Measurements from ENCODE around the gene LENG9. TPM values are rescaled to one million over a fixed set of nuclear protein-coding genes. Genes with fewer than 3 reads are reported as not detected.

The LENG9 gene
- total and polyA plus RNA-seq, 2 experiments from 2014 or later: 0.59 to 7.9 TPM

GRCh38 chr19:54451331-54451871, 12.2 kb downstream of the LENG9 start:
- whole genome bisulfite sequencing (ENCODE audit: low lambda C conversion rate, missing lambda C conversion rate): 79% methylated on average over 8 of the region's 9 CpGs

GRCh38 chr19:54449701-54450069, 13.9 kb downstream of the LENG9 start:
- peaks cover 24% of the 10 kb centered on the region for H3K4me1 ChIP-seq (ENCODE audit: insufficient read depth)
- H3K9me2 ChIP-seq (replicated peaks; ENCODE audit: insufficient read depth): no peaks in the 10 kb centered on the region
- H3K9me3 ChIP-seq (ENCODE audit: low read depth): no peaks in the 10 kb centered on the region
- peaks cover 53% of the 10 kb centered on the region for H4K20me1 ChIP-seq (ENCODE audit: insufficient read depth, poor library complexity, severe bottlenecking)
- H3K27ac ChIP-seq: peak overlapping the region; percentile 98
- 1% methylated on average over 16 of the region's 21 CpGs for WGBS (ENCODE audit: low lambda C conversion rate, missing lambda C conversion rate)
- H3K4me2 ChIP-seq: peak overlapping the region; percentile 97
- TF ChIP-seq CTCF (IDR thresholded peaks at IDR 0.05; ENCODE audit: poor library complexity) (no peak), EZH2 (IDR thresholded peaks at IDR 0.05; ENCODE audit: borderline replicate concordance) (no peak), EZH2phosphoT487 (IDR thresholded peaks at IDR 0.05; ENCODE audit: low read depth, severe bottlenecking, unreplicated experiment) (no peak)
- DNase-seq (ENCODE audit: low spot score): peak; percentile 58
- H3K36me3 ChIP-seq (replicated peaks; ENCODE audit: insufficient read depth, low read depth): peaks cover under 1% of the 10 kb centered on the region
- peaks cover 84% of the 10 kb centered on the region for H3K79me2 ChIP-seq
- no peak overlapping the region for H2AFZ ChIP-seq
- H3K4me3 ChIP-seq: peak overlapping the region; percentile 78
- H3K27me3 ChIP-seq: no peaks in the 10 kb centered on the region

More at GRCh38 chr19:54451331-54451871, 12.2 kb downstream of the LENG9 start:
- Histone ChIP-seq H3K36me3 (replicated peaks; ENCODE audit: insufficient read depth, low read depth) (peaks cover 4% of the 10 kb centered on the region), H4K20me1 (ENCODE audit: insufficient read depth, poor library complexity, severe bottlenecking) (peaks cover 59% of the 10 kb centered on the region), H3K4me3 (no peak overlapping the region), H3K9me3 (ENCODE audit: low read depth) (no peaks in the 10 kb centered on the region), H3K27me3 (no peaks in the 10 kb centered on the region), H3K9me2 (replicated peaks; ENCODE audit: insufficient read depth) (no peaks in the 10 kb centered on the region), H3K4me2 (peak overlapping the region; percentile 97), H3K79me2 (peaks cover 85% of the 10 kb centered on the region), H3K4me1 (ENCODE audit: insufficient read depth) (peaks cover 24% of the 10 kb centered on the region), H3K27ac (peak overlapping the region; percentile 42), H2AFZ (no peak overlapping the region)
- no peak for DNase-seq (ENCODE audit: low spot score)
- TF ChIP-seq EZH2 (IDR thresholded peaks at IDR 0.05; ENCODE audit: borderline replicate concordance) (no peak), EZH2phosphoT487 (IDR thresholded peaks at IDR 0.05; ENCODE audit: low read depth, severe bottlenecking, unreplicated experiment) (no peak), CTCF (IDR thresholded peaks at IDR 0.05; ENCODE audit: poor library complexity) (no peak)

- Histone ChIP-seq H4K20me1 (ENCODE audit: insufficient read depth, poor library complexity, severe bottlenecking) (peaks cover 47% of the 10 kb centered on the region), H2AFZ (peak within 1 kb of the TSS; percentile 65), H3K9me2 (replicated peaks; ENCODE audit: insufficient read depth) (no peaks in the 10 kb centered on the region), H3K27me3 (no peaks in the 10 kb centered on the region), H3K4me1 (ENCODE audit: insufficient read depth) (peaks cover 24% of the 10 kb centered on the region), H3K36me3 (replicated peaks; ENCODE audit: insufficient read depth, low read depth) (no peaks in the 10 kb centered on the region), H3K9me3 (ENCODE audit: low read depth) (no peaks in the 10 kb centered on the region), H3K27ac (peak within 1 kb of the TSS; percentile 98), H3K4me2 (peak within 1 kb of the TSS; percentile 97), H3K4me3 (peak within 1 kb of the TSS; percentile 78), H3K79me2 (peaks cover 78% of the 10 kb centered on the region)
- peak; percentile 99 for DNase-seq (ENCODE audit: low spot score)
- under 1% methylated on average over 62 of the region's 96 CpGs for WGBS (ENCODE audit: low lambda C conversion rate, missing lambda C conversion rate)
- TF ChIP-seq CTCF (IDR thresholded peaks at IDR 0.05; ENCODE audit: poor library complexity) (no peak), EZH2phosphoT487 (IDR thresholded peaks at IDR 0.05; ENCODE audit: low read depth, severe bottlenecking, unreplicated experiment) (no peak), EZH2 (IDR thresholded peaks at IDR 0.05; ENCODE audit: borderline replicate concordance) (no peak)
Measured at GRCh38 chr19:54448774-54449700, 14.5 kb downstream of the LENG9 start, which contains the start of gene LENG8. LENG8 (plus strand) TSS chr19:54449199; CDS start chr19:54451345, 2,146 bp downstream.

All from hepatocyte (in vitro differentiated cells).